Measurements from ENCODE around the gene NETO1.

Gene NETO1

DNA sequence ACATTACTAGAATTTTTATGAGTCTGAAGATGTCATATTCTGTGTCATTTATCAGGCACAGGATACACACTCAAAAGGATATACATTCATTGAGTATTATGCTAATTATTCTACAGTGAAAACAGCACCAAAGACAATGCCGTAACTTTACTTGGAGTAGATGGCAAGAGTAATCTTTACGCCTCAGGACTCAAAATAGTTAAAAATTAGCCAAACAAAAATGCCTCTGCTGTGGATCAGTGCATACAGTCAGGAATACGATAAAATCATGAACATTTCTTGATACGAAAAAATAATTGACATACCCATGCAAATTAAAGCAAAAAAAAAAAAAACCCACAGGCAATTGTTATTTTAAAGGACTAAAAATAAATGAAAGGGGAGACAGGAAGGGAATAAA, 129.7 kb downstream of the NETO1 start:
- in situ Hi-C loops (cut with MboI; ENCODE audit: low sequenced_read_pairs), result no loop called here

DNA sequence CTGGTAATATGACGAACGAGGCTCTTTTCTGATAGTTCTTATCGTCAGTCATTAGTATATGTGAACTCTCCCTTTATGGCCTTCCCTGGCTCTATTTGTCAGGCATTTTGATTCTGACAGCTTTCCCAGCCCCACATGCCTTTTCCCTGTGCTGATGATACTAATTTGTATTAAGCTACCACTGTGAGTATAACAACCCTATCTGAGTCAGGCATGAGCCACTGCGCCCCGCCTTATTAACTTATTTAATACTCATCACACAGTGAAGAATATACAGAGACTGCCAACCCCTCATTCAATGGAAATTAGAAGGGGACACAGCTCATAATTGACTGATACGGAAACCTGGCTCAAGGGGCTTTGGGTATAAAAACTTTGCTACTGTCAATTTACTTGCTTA, 140.0 kb downstream of the NETO1 start:
- in situ Hi-C loops (cut with MboI; ENCODE audit: low sequenced_read_pairs), result no loop called here

DNA sequence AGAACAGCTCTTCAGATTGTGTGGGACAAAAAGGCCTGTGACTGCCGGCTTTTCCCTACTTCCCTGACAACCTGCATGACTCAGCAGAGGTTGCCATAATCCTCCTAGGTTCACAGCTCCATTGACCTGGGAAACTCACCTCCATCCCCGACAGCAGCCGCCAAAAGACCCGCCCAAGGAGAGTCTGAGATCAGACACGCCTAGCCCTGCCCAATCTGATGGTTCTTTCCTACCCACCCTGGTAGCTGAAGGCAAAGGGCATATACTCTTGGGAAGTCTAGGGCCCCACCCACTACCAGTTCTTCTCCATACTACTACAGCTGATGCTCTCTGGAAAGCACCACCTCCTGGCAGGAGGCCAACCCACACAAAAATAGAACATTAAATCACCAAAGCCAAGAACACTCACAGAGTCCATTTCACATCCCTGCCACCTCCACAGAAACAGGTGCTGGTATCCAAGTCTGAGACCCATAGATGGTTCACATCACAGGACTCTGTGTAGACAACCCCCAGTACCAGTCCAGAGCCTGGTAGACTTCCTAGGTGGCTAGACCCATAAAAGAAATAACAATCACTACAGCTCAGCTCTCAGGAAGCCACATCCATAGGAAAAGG, 140.6 kb downstream of the NETO1 start:
- in situ Hi-C loops (cut with MboI; ENCODE audit: low sequenced_read_pairs), result no loop called here

DNA sequence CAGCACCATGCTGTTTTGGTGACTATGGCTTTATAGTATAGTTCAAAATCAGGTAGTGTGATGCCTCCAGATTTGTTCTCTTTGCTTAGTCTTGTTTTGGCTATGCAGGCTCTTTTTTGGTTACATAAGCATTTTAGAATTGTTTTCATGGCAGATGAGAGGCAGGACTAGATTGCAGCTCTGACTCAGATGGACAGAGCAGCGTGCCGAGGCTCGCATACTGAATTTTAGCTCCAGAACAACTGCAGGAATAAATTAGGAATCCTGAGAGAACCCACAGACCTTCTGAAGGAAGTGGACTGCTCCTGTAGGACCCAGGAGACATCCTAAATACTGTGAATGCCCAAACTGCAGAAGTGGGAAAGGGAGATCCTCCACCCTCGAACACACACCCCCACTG, 141.6 kb downstream of the NETO1 start:
- in situ Hi-C loops (cut with MboI; ENCODE audit: low sequenced_read_pairs), result no loop called here

DNA sequence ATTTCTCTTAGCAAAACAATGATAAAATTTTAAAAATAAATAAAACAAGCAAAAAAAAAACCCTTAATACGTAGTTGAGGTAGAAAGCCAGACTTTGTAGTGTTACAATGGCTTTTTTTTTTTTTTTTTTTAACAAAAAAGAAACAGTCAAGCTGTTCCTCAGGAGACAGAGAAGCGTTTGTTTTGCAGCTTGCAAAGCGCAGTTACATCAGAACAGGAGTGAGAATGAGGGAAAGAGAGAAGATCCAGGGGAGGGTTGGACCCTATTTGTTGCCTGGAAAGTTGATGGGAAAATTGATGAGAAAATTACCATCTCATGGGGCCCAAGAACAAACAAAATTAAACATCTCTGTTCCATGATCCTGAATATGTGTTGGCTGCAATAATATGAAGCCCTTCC, 146.5 kb downstream of the NETO1 start:
- in situ Hi-C loops (cut with MboI; ENCODE audit: low sequenced_read_pairs), result no loop called here

DNA sequence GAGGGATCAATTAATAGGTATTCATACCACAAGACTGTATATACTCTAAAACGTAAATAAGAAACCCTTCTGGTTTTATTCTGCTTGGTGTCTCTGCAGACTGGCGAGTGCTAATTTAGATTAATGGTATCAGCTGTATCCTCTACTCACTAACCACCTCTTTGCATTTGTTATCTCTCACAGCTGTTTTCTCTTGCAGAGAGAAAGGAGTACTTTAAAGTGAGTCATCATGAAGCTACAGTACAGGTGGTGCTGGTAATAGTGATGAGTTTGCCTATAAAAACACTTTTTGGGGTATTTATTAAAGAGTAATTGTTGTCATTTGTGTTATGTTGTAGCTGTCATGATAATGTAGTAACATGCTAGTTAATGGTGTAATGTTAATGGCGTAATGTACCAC, 147.7 kb downstream of the NETO1 start:
- in situ Hi-C loops (cut with MboI; ENCODE audit: low sequenced_read_pairs), result no loop called here

DNA sequence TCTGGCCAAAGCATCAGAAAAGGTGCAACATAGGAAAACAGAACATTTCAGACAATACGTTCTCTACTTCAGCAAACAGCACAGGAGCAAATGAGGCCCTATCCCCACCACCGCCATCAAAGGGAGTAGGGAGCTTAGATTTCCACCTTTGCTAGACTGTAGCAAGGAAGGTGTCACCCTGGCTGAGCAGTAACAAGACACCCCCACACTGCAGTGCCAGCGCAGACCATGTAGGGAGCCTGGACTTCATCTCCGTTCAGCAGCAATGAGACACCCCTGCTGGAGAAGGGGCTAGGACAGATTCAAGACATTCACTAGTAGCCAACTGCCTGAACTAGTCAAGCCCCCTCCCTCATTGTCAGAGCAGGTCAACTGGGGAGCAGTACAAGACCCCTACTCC, 163.6 kb downstream of the NETO1 start:
- in situ Hi-C loops (cut with MboI; ENCODE audit: low sequenced_read_pairs), result no loop called here

DNA sequence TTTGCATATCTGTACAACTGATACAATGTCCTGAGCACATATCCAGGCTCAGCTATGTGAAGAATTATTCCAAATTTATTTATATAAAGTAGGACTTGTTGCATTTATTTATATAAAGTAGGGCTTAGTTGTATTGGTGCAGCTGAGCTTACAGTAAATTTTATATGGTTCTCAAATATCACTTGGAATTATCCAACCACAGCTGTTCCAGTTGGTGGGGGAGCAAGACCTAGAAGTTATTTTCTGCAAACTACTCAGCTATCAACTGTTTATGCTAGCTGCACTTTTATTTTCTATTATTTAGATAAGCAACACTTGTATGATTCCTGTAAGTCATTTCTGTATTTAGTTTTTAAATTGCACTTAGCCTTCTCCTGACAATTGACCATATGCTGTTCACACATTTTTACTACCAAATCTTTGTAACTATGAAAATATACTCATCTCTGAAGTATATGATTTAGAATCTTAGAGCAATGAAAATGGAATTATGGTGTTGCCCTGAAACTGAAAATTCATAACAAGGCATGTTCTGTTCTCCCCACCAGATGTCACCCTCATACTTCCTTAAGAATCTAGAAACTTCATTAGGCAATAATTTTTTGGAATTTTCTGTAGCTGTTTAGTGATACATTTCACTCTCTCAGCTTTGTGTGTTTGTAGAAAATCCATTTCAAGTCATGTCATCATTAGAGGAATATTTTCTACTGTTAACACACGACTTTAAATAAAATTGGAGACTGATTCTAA, 166.7 kb downstream of the NETO1 start:
- in situ Hi-C loops (cut with MboI; ENCODE audit: low sequenced_read_pairs), result no loop called here

DNA sequence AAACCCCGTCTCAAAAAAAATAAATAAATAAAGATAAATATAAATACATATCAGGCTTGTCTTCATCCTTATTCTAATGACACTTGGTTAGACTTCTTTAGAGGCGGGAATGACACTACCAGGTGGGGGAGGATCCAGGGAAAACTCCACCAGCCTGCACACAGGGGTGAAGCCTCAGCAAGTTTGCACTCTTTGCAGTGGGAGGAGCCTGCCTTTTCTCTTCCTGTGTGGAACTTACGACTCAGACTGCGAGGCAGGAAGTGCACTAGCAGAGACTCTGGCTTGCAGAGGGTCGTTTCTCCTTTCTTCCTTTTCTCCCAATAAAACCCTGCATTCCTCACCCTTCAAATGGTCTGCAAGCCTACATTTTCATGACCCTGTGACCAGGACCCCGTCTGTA, 170.1 kb downstream of the NETO1 start:
- in situ Hi-C loops (cut with MboI; ENCODE audit: low sequenced_read_pairs), result no loop called here

DNA sequence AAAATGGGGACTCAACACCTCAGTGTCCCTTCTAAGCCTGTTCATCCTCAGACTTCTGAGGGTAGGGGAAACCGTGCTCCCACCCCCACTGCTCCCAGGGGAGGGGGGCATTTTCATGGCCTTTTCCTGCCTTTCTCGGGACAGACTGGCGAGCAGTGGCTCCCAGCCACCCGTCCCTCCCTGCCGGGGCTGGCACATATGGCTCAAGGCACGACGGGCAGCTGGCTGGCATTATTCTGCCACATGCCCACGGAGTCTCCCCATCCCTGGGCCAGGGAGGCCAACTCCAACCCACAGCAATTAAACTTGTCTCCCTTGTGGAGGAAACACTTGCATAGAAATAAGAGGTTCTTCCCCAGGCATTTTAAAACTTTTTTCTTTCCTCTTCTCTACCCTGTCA, 175.2 kb downstream of the NETO1 start:
- in situ Hi-C loops (cut with MboI; ENCODE audit: low sequenced_read_pairs), result no loop called here
